GM18499 (cell line): ENCODE measurements around the gene SCGB1A1.

Experiments
- ATAC-seq: cut with Tn5 transposase; IDR thresholded peaks from one replicate; pipeline ENCODE4 v1.9.1; 2021; ENCODE audit warnings: moderate number of reproducible peaks; ENCODE audit not compliant: insufficient read depth, unreplicated experiment

Gene SCGB1A1

GRCh38 chr11:62419314-62419929 is 589 bp downstream of the SCGB1A1 start:
- no peak for ATAC-seq

- no peak for ATAC-seq
These were observed 1.1 kb downstream of the SCGB1A1 start for GRCh38 chr11:62419943-62420342.

GRCh38 chr11:62420882-62421281 is 2.0 kb downstream of the SCGB1A1 start:
- no peak for ATAC-seq

DNA sequence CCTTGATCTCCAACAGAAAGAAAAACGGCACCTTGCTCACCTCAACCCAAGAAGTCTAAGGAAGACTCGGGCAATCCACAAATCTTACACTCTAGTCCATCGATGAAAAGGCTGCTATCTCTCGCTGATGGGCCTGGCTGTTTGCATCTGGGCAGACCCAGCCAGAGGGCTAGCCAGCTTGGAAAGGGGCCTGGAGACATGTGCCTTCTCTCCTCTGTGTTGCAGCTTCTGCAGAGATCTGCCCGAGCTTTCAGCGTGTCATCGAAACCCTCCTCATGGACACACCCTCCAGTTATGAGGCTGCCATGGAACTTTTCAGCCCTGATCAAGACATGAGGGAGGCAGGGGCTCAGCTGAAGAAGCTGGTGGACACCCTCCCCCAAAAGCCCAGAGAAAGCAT is 3.2 kb downstream of the SCGB1A1 start:
- no peak for ATAC-seq

GRCh38 chr11:62423012-62423411 is 4.2 kb downstream of the SCGB1A1 start:
- no peak for ATAC-seq

DNA sequence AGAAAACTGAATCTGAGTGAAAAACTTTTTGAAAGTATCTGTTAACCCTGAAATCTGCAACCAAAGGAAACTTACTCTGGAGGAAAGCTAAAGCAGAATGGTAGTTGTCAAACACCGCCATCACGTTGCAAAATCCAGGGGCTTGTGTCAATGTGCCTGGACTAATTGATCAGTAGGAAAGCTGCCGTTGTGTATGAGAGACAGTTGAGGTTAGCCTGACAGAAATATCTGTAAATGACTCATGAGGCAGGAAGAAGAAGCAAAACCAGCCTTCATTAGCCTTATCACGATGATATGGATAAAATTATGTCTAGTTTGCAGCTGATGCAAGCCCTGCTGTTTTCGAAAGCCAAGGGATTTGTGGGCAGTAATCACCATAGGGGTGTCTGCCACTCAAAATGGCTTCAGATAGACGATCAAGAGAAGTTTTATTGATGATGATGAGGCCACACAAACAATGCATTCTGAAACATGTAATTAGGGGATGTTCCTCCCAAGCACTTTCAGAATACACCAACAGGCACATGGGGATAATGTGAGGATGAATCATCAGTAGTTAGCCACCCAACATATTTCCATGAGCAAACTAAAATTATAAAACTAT is 8.9 kb downstream of the SCGB1A1 start:
- ATAC-seq = no peak

DNA sequence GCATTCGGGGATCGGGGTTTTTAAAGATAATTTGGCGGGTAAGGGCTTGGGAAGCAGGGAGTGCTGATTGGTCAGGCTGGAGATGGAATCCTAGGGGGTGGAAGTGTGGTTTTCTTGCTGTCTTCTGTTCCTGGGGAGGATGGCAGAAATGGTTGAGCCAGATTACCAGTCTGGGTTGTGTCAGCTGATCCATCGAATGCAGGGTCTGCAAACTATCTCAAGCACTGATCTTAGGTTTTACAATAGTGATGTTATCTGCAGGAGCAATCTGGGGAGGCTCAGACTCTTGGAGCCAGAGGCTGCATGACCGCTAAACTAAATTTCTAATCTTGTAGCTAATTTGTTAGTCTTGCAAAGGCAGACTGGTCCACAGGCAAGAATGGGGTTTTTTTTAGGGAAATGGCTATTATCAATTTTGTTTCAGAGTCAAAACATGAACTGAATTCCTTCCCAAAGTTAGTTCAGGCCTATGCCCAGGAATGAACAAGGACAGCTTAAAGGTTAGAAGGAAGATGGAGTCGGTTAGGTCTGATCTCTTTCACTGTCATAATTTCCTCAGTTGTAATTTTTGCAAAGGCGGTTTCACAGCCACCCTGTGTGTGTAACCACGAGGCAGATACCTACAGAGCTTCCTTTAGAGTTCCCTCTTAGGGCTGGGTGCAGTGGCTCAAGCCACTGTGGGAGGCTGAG is 10.2 kb downstream of the SCGB1A1 start:
- ATAC-seq = no peak

DNA sequence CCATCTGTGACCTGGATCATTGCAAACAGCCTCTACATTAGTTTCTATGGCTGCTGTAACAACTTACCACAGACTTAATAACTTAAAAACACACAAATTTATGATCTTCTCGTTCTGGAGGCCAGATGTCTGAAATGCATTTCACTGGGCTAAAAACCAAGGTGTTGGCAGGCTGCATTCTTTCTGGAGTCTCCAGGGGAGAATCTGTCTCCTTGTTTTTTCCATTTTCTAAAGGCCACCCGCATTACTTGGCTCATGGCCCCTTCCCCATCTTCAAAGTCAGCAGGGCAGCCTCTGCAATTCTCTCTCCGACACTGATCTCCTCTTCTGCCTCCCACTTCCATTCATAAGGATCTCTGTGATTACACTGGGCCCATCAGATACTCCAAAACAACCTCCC is 11.6 kb downstream of the SCGB1A1 start:
- no peak for ATAC-seq

DNA sequence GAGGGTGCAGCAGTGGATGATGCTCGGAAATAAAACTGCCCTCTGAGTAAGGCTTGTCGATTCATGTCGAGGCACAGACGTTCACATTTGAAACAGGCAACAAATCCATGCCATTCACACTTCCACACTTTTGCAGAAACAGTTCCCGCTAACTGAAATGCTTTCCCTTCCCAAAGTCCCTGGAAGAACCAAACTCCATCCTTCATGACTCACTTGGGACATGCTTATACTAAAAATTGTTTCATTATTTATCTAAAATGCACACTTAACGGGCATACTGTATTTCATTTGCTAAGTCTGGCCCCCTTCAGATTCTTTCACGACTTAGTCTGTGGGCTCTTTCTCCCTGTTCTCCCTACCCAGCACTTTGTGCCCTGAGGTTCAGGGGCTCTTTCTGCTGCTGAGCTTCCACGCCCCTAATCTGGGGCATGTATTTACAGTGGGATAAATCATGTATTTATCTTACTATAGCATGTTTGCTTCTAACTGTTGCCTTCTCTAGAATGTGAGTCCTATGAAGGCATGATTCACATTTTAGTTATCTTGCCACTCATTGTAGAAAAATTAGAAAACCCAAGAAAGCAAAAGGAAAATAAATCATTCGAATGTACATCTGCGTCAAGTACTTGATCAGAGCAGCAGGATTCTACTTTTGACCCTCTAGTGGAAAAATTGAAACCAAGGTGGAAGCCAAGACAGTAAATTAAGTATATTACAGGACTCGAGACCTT is 12.5 kb downstream of the SCGB1A1 start:
- ATAC-seq = no peak

GRCh38 chr11:62432695-62433094 is 13.9 kb downstream of the SCGB1A1 start:
- ATAC-seq = no peak

GRCh38 chr11:62433141-62433903 is 14.5 kb downstream of the SCGB1A1 start:
- ATAC-seq = no peak

- ATAC-seq = no peak
These were observed 15.1 kb downstream of the SCGB1A1 start for GRCh38 chr11:62433904-62434276.

DNA sequence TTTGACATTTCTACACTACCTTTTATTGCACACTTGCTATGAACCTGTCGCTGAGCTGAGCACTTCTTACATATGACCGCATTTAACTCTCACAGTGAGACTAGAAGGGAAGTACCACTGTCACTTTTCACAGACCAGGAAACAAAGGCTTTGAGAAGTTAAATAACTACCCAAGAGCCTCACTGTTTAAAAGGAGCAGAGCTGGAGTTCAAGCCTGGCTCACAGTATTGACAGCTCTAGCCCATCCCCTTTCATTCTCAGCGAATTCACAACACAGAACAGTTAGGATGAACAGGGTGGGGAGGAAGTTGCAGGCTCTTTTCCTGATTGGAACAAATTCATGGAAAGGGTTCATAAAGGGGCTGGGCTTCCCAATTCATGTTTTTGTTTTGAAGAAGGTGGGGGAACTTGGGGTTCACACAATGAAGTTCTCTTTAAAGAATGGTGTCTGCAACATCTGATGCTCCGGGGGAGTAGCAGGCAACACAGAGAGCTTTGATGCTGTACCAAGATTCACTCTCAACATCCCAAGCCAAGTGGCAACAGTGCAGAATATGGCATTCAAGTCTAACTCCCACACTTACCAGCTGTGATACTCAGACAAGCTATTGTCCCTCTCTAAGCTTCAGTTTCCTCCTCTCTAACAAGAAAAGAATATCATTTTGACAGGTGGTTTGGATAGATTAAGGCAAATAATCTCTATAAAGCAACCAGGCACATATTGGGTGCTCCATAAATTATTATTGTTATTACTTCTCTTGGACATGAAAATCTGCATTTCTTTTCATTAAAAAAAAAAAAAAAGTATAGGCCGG is 17.2 kb downstream of the SCGB1A1 start:
- ATAC-seq = no peak

GRCh38 chr11:62437616-62438015 is 18.8 kb downstream of the SCGB1A1 start:
- ATAC-seq = no peak

DNA sequence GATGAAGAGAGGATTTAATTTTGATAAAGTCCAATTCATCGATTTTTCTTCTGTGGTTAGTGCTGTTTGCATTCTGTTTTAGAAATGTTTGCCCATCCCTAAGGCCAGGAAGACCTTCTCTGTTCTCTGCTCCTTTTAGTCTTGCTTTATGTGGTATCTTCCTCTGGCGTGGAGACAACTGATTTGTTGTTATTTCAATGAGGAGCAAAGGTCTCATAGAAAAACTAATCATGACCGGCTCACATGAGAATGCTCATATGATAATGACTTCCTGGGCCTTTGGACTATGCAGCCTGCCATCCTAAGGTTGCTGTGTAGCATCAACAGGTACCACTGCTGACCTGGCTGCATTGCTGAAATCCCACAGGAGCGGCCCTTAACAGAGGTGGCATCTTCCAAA is 19.8 kb downstream of the SCGB1A1 start:
- ATAC-seq = no peak

DNA sequence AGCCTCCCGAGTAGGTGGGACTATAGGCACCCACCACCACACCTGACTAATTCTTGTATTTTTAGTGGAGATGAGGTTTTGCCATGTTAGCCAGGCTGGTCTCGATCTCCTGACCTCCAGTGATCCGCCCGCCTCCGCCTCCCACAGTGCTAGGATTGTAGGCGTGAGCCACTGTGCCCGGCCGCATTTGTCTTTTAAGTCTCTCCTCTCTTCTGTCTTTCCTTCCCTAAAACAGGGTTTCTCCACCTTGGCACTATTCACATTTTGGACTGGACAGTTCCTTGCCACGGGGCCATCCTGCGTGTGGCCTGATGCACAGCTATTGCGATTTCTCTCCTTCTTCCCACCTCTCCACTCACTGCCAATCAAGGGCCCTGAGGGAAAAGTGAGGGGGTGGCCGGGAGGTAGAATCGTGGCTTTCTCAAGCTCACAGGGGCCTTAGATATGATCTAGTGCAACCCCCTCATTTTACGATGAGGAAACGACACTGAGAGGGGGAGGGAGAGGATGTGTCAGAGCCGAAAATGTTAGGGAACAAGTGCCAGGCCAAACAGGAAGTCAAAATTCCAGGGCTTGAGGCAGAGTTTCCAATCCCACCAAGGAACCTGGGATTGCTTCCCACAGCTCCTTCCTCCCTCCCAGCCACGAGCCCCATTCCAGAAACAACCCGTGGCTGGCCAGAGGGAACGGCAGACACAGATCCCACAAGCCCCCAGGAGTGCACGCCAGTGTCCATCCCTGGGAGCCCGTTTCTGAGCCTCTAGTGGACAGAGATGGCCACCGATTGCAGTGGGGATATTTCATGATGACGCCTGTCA is 21.2 kb downstream of the SCGB1A1 start:
- ATAC-seq = no peak

DNA sequence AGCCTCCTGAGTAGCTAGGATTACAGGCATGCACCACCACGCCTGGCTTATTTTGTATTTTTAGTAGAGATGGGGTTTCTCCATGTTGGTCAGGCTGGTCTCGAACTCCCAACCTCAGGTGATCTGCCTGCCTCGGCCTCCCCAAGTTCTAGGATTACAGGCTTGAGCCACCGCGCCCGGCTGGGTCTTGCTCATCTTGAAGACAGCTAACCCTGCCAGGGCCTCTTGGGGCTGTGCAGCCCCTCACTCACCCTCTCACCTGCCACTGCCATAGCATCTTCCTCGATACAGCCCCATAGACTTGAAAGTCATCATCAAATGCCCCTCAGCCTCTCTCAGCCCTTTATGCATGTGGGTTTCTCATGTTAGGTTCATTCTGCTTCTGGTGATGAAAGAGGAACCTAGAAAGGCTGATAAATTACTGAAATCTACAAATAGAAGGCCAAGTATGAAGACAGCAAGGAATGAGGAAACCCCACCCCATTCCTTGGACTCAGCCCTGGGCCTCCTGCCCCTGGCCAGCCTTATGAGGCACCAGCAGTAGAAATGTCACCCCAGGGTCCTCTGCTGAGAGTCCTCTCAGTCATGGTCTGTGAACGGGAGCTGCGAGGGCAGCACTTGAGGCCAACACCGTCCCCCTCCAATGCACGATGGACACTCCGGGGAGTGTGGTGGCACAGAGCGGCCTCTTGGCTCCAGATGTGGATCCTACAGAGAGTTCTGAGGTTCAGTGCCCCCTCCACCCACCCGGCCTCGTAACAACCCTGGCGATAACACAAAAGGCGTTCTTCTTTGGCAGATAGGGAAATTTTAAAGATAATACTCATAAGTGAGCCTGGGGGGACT is 24.8 kb downstream of the SCGB1A1 start:
- ATAC-seq = no peak

GRCh38 chr11:62444236-62444833 is 25.5 kb downstream of the SCGB1A1 start:
- no peak for ATAC-seq
